Stimulated activated CD8-positive, alpha-beta memory T cell treated with anti-CD3 and anti-CD28 coated beads, Interleukin-4, amount 100 ng/mL, for 1 hour (primary cell): ENCODE measurements around the gene CNDP1.

Experiments
- DNase-seq, 2 donors: peaks; one replicate each; pipeline ENCODE4 v3.0.0-alpha.2; 2020; ENCODE audit warnings: low read depth in 2 of 2, low spot score in 1 of 2

The CNDP1 gene

GRCh38 chr18:74505776-74506175 lies 28.5 kb upstream of the CNDP1 start:
- DNase-seq, result no peak

DNA sequence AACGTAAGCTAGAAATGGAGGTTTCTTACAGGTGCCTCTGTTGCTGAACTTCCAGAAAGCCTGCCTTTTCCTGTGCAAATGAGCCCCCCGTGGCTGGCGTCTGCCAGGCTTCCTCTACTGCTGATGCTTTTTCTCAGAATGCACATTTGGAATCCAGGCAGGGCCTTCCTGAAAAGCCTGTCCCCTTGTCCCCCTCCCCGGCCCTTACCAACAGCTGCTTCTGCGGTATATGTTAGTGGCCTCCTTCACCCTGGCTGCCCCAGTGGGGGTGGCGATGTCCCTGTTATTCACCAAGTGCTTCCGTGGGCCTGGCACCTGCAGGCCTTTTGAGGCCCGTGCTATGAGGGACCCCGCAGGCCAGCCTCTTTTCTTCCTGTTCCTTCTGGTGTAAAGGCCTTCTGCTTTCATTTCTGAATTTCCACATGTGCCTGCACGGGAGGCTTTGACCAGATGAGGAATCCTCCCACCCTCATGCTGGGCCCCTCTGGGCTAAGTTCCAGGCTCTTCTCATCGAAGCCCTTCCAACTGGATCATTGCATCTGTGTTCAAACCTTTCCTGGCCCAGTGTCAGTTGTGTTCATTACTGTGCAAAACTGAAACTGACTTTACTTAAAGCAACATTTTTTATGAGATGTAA lies 27.7 kb upstream of the CNDP1 start:
- DNase-seq, result no peak

DNA sequence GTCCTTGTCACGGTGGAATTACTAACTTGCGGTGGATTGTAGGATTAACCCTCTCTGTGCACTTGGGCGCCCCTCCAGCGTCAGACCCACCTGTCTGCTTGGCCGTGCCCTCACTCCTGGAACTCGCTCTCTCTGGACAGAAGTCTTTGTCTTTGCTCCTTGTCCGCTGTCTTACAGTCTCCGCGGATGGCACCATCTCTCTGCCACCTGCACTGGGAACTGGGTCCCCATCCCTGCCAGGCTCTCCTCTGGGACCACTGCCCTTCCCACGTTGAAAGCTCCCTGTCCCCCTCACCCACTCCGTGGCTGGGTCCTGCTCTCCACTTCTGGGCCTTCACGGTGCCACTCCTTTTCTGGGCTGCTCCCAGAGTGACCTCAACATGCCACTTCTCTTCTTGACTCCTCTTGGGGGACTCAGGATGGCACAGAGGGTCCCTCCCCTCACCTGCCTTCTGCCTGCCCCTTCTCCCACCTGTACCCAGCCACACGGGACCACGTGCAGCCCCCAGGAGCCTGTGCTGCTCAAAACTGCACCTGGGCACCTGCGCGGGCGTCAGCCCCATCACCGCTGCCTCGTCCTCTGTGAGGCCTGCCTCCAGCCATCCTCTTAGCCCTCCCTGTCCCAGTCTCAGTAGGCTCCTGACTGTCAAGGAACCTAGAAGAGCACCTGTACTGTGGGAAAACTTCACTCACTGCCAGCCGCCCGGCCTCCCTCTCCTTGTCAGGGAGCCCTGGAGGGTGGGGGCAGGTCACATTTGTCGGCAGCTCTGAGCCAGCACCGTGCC lies 27.0 kb upstream of the CNDP1 start:
- DNase-seq, result no peak

GRCh38 chr18:74507927-74508326 lies 26.4 kb upstream of the CNDP1 start:
- DNase-seq, result no peak

DNA sequence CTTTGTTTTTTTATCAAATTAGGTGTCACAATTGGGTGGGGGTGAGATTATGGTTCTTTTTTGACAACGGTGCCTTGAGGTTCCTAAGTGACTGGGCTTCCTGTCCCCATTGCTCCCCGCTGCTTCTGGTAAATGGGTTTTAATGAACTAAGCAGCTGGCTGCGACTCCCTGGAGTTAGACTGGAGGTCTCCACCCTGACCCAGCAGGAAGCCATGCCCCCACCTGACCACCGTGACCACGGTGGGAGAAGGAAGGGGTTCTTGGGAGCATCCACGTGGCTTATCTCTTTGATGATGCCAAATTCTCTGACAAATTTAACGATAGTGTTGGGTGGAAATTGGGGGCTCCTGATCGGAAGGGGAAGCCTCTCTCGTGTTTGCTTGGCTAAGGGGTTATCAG lies 25.9 kb upstream of the CNDP1 start:
- DNase-seq, result no peak

GRCh38 chr18:74508821-74509225 lies 25.5 kb upstream of the CNDP1 start:
- no peak for DNase-seq

DNA sequence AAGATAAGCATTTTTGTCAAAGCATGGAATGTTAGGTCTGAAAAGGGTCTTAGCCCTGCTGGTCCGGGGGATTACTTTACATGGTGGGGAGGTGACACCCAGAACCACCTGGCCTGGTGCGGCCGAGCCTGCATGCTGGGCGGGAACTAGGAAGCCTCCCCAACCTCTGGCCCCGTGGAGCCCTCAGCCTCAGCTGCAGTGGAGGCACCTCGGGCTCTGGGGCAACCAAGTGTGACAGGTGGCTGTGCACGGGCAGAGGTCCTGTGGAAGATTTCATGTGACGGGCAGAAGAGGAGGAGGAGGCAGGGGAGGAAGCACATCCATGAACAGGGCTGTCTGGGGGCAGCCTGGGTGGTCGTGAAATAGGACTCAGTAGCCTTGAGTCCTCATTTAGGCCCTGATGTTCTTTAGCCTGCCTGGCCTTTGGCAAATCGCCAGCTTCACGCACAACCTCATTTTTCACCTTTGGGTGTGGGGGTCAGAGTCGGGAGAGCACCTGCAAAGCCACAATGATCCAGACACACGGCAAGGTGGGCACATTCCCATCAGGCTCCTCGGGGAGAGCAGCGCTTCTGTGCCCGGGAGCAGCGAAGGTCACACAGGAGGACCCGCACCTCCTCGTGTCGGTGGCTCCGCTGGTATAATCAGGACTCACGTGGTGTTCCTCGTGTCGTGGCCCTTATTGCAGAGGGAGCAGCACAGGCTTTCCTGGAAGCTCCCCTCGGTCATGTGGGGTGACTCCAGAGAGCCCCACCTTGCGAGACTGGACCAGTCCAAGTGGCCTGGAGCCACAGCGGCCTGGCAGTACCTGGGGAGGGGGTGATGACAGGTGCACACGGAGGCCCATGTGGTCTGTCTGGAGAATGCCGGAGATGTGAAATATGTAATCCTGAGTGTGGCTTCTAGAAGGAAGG lies 24.2 kb upstream of the CNDP1 start:
- DNase-seq, result no peak

GRCh38 chr18:74510770-74511095 lies 23.6 kb upstream of the CNDP1 start:
- no peak for DNase-seq

- DNase-seq, result no peak
Measured at GRCh38 chr18:74511823-74512222, 22.5 kb upstream of the CNDP1 start.

DNA sequence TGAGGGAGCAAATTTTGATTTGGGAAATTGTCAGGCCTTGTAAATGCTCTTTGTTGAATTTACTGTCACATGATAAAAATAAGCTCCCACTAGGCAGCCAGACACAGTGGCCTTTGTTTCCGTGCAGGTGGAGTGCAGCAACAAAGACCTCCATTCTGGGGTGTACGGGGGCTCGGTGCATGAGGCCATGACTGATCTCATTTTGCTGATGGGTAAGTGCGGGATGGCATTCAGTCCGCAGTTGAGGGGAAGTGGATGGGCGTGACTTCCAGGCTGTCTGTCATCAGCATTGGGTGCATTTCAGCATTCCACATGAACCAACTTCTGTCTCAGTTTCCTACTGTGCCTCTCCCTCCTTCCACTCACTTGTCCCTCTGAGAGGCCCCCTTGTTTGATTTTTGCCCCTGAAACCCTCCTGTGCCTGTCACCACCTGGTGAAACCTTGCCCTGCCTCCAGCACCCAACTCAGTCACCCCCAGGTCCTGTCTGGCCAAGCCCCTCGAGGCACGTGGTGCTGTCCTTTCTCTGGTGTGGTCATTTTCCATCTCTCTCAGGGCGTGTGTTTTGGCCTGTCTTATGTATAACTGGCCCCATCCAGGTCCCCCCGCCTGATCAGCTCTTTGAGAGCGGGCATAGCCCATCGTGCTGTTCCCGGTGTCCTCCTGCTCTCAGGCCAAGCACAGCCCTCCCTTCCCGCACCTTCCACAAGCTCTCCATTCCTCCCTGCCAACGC lies 21.8 kb upstream of the CNDP1 start:
- DNase-seq, result no peak

DNA sequence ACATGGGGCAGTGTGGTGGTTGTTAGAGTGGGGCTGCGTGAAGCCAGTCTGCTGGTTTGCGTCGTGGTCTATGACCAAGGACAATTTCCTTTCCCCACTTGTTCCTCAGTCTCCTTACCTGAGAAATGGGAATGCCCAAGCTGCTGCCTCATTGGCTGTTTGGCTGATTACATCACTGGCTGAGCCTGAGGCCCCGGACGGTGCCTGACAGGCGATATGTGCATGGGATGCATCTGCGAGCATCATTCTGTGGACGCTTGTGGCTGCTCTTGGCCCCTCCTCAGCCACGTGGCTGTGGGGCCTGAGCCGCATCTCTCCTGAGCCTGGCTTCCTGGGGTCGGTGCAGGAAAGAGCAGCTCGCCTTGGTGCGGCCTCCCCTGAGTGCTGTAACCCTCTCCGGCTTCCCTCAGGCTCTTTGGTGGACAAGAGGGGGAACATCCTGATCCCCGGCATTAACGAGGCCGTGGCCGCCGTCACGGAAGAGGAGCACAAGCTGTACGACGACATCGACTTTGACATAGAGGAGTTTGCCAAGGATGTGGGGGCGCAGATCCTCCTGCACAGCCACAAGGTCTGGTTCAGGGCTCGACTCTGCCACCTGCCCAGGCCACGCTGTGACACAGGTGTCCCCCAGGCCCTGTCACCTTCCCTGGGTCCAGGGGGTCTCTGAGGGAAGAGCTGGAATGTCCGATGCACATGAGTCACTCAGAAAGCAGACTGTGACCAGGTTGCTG lies 21.0 kb upstream of the CNDP1 start:
- DNase-seq, result no peak

DNA sequence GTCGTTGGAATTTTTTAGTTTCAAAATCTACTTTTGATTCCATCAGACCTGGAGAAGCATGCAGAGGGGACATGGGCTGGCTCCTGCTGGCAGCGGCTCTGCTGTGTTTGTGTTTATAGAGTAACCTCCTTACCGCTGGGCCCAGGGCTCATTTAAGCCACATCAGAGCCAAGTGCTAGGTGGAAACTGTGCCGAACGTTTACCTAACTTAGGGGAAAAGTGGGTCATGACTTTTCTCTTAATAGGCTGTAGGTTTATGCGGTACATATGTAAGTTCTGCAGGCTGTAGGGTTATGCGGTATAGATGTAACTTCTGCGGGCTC lies 20.5 kb upstream of the CNDP1 start:
- DNase-seq, result no peak

DNA sequence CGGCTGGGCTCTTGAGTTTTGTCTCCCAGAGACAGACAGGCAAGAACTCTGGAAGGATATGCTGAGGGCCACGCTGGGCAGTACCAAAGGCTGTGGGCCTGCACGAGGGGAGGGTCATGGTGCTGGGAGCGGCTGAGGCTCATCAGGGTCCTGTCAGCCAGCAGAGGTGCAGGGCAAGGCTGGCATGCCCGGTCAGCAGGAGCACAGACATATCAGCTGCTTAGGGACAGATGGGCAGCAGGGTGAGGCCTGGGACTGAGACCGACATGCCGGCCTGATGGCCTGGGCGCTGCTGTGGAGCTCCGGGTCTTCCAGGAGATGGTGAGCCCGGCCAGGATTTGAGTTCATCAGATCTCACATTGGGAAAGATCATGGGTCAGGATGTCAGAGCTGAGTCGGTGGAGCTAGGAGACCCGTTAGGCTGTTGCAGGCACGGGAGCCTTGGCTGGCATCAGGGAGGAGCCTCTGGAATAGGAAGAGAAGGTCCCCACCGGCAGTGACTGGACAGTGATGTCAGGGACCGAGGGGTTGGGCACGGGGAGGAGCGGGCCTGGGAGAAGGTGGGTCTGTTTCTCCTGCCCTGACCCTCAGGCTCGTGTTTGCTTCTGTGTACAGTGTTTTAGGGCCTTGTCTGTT lies 19.3 kb upstream of the CNDP1 start:
- DNase-seq, result no peak

DNA sequence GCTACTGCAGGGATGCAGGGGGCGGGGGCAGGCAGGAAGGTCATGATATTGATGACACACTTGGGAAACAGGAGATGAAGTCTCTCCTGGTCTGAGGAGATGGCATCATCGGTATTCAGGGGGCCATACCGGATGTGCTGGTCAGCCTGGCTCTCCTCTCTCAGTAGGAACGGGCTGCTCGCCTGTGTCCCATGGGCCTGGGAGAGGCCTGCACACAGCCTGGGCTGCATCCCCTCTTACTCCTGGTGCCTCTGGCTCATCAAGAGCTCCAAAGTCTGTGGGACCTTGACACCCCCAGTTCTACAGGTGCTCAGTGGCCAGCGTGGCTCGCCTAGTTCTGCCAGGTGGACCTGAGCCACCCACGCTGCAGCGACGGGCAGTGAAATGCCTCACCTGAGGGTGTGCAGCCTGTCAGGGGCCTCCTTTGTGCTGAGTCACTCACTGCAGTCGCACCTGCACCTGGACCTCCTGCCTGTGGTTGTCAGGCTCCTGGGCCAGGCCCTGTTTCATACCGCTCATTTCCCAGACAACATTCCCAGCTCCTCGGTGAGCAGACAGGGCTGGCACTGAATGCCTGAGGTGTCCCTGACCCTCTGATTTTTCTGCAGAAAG lies 18.6 kb upstream of the CNDP1 start:
- DNase-seq, result no peak

GRCh38 chr18:74516271-74517235 lies 17.7 kb upstream of the CNDP1 start:
- no peak for DNase-seq

DNA sequence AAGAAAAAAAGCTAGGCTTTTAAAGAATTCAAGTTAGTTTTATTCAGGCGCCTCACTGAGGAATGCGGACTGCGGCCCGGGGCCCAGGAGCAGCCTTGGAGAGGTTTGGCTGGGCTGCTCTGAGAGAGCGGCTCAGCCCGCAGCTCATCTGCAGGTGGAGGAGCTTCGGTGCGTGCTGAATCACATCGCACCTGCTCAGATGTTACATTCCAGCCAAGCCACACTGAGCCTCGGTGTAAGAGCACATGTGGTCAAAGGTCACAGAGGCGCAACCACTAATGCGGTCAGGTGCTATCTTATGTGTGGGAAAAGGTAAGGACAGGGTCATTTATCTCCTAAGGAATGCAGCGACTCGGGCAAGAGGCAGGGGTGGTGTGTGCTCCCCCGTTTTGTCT lies 17.1 kb upstream of the CNDP1 start:
- no peak for DNase-seq

GRCh38 chr18:74518456-74519295 lies 15.6 kb upstream of the CNDP1 start:
- DNase-seq, result no peak
